ENCODE measurements around the gene ACTR8. TPM values are rescaled to one million over a fixed set of nuclear protein-coding genes. Genes with fewer than 3 reads are reported as not detected.

ACTR8 gene
- total RNA-seq, 6 experiments from 2014 or later, result 43.3 to 47.6 (median 45.6) TPM

GRCh38 chr3:53862241-53862640 lies 19.7 kb downstream of the ACTR8 start:
- Mint-ChIP-seq H3K4me3 (no peak overlapping the region), H3K27ac (no peak overlapping the region), H3K4me1 (ENCODE audit: low read depth) (no peaks in the 10 kb centered on the region), H3K36me3 (ENCODE audit: low read depth) (peaks cover 23% of the 10 kb centered on the region), H3K27me3 (ENCODE audit: insufficient read depth) (peaks cover 2% of the 10 kb centered on the region), H3K9me3 (no peaks in the 10 kb centered on the region)
- DNase-seq, result no peak
- TF ChIP-seq CTCF (IDR thresholded peaks at IDR 0.05), result no peak

DNA sequence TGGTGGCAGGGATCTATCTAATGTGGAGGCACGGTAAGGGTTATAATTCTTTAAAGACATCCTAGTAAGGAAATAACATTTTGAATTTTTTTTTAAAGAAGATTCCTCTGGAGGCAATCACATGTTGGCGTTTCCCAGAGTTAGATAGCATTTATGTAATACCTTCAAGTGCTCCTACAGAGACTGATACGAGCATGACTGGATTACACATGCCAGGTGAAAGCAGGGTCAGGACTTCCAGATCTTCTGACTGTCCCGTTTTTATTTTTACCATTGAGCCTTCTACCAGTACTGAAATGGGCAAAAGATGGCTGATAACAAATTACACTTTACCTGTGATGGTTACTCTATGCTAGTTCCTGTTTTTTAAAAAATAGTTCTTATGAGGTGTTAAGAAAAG lies 21.8 kb downstream of the ACTR8 start:
- H3K27ac Mint-ChIP-seq, result no peak overlapping the region
- H3K4me3 Mint-ChIP-seq, result no peak overlapping the region
- no peaks in the 10 kb centered on the region for H3K9me3 Mint-ChIP-seq
- peaks cover 23% of the 10 kb centered on the region for H3K36me3 Mint-ChIP-seq (ENCODE audit: low read depth)
- no peak for DNase-seq
- H3K27me3 Mint-ChIP-seq (ENCODE audit: insufficient read depth), result peaks cover 2% of the 10 kb centered on the region
- H3K4me1 Mint-ChIP-seq (ENCODE audit: low read depth), result no peaks in the 10 kb centered on the region
- no peak for TF ChIP-seq CTCF (IDR thresholded peaks at IDR 0.05)

GRCh38 chr3:53859178-53859577 lies 22.8 kb downstream of the ACTR8 start:
- Mint-ChIP-seq H3K27ac (no peak overlapping the region), H3K9me3 (no peaks in the 10 kb centered on the region), H3K4me3 (no peak overlapping the region), H3K27me3 (ENCODE audit: insufficient read depth) (peaks cover 2% of the 10 kb centered on the region), H3K36me3 (ENCODE audit: low read depth) (peaks cover 16% of the 10 kb centered on the region), H3K4me1 (ENCODE audit: low read depth) (no peaks in the 10 kb centered on the region)
- DNase-seq, result no peak
- no peak for TF ChIP-seq CTCF (IDR thresholded peaks at IDR 0.05)

GRCh38 chr3:53858096-53858741 lies 23.7 kb downstream of the ACTR8 start:
- TF ChIP-seq CTCF (IDR thresholded peaks at IDR 0.05), result 0 out of 2 replicates have a peak, but pooled peaks have one; percentile 7
- H3K27ac Mint-ChIP-seq, result no peak overlapping the region
- H3K27me3 Mint-ChIP-seq (ENCODE audit: insufficient read depth), result peaks cover 2% of the 10 kb centered on the region; the same call in 1 of the 2 replicates

DNA sequence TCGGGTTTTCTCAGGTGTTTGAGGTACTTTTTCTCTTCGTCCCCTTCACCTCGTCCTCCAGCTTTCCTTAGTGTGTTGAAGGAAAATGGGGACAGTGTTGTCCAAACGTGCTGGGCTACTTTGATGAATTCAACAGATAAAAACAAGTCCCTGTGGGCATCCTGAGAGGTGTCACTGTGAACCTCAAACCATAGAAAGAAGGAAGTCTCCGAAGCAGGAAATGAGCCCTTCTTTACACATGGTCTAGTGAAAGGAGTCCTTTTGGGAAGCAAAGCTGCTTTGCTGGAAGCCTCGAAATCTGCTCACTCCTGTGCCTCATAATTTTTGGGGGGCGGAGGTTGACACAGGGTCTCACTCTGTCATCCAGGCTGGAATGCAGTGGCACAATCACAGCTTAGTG lies 25.0 kb downstream of the ACTR8 start:
- H3K27me3 Mint-ChIP-seq (ENCODE audit: insufficient read depth), result no peaks in the 10 kb centered on the region; the same call in 1 of the 2 replicates
- no peaks in the 10 kb centered on the region for H3K9me3 Mint-ChIP-seq
- H3K4me1 Mint-ChIP-seq (ENCODE audit: low read depth), result no peaks in the 10 kb centered on the region
- DNase-seq, result no peak
- peaks cover 10% of the 10 kb centered on the region for H3K36me3 Mint-ChIP-seq (ENCODE audit: low read depth)
- H3K4me3 Mint-ChIP-seq, result no peak overlapping the region
- no peak for TF ChIP-seq CTCF (IDR thresholded peaks at IDR 0.05)
- H3K27ac Mint-ChIP-seq, result no peak overlapping the region

More at GRCh38 chr3:53858096-53858741, 23.7 kb downstream of the ACTR8 start:
- H3K36me3 Mint-ChIP-seq (ENCODE audit: low read depth), result peaks cover 16% of the 10 kb centered on the region
- no peak for DNase-seq
- no peaks in the 10 kb centered on the region for H3K4me1 Mint-ChIP-seq (ENCODE audit: low read depth)
- H3K4me3 Mint-ChIP-seq, result no peak overlapping the region
- H3K9me3 Mint-ChIP-seq, result no peaks in the 10 kb centered on the region

All from HFFc6 (cell line).